ENCODE data around the gene PLLP.

DNA sequence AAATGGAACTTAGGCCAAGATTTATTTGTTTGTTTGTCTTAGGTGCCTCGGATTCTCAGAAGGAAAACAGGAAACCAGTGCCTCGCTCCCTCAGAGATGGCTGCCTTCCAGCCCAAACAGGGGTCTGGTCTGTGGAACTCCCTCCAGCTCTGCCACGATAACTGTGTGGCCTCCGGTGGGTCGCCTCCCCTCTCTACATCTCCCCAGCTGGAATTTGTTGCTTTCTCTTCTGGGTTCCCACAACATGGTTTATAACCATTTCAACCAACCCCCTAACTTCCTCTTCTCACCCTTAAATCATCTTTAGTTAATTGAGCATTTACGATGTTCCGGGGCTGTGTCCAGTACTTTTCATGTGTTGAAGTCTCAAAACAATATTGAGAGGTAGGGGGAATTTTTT lies 30.9 kb upstream of the PLLP start:
- TF ChIP-seq EZH2 (IDR thresholded peaks at IDR 0.05; ENCODE audit: borderline replicate concordance, low read depth, low read length, severe bottlenecking) (no peak), CTCF (IDR thresholded peaks at IDR 0.05; ENCODE audit: borderline replicate concordance, extremely low read depth, low read length, poor library complexity, severe bottlenecking) (no peak)
